GM12878 (cell line): ENCODE results near the gene DNAJC9. TPM values are rescaled to one million over a fixed set of nuclear protein-coding genes. Genes with fewer than 3 reads are reported as not detected.

Experiments
- ATAC-seq: fragments of 200-7000 bp; cut with Tn5 transposase; 3 replicates; pipeline ENCODE4 v1.9.1; 2020; ENCODE audit warnings: mild to moderate bottlenecking, moderate library complexity
- BruUV-seq: library from RNA; stranded (reverse); fragments of 400-500 nt; replicated peaks from 2 replicates; lab custom pipeline; 2021; lab: Mats Ljungman, UMichigan
- CTCF ChIA-PET: fragments of 300-600 bp; sonication (Branson Sonifier 250); formaldehyde crosslinking; extraction: SDS; loops from one replicate; lab custom pipeline; 2021; ENCODE audit warnings: inconsistent platforms; lab: Yijun Ruan, JAX
- POLR2A ChIA-PET: fragments of 350-600 bp; formaldehyde crosslinking; extraction: SDS; loops from one replicate; lab custom pipeline; 2021; ENCODE audit warnings: inconsistent platforms; lab: Charles Lee
- RAD21 ChIA-PET: fragments of 300-600 bp; sonication (Branson Sonifier 250); formaldehyde crosslinking; loops from one replicate; lab custom pipeline; 2023; ENCODE audit warnings: antibody characterized with exemption; ENCODE audit not compliant: unreplicated experiment; lab: Charles Lee
- SMC1A ChIA-PET: fragments of 300-600 bp; sonication (Branson Sonifier 250); formaldehyde crosslinking; loops from one replicate; lab custom pipeline; 2023; ENCODE audit not compliant: unreplicated experiment, uncharacterized antibody; lab: Charles Lee
- DNase-seq: peaks from one replicate; pipeline ENCODE4 v3.0.0-alpha.2; 2011; ENCODE audit warnings: low read depth, low spot score
- FAIRE-seq: peaks from 3 replicates; lab custom pipeline; 2011; peaks lifted over from hg19 to GRCh38; lab: Jason Lieb, UNC
- H2AFZ ChIP-seq: 2 replicates; pipeline ENCODE4 v1.6.0; 2011; ENCODE audit warnings: low read depth, low read length, control low read depth; ENCODE audit not compliant: control insufficient read depth
- H3K27ac ChIP-seq: 2 replicates; pipeline ENCODE4 v1.5.1; 2011; ENCODE audit warnings: control low read depth; ENCODE audit not compliant: control insufficient read depth, insufficient read depth
- H3K27me3 ChIP-seq, 2 experiments: replicated peaks in 1 of 2; 2 replicates each; pipeline versions ENCODE4 v1.6.0 to v1.6.1; 2011; ENCODE audit warnings: low read length in 1 of 2; ENCODE audit not compliant: control insufficient read depth in 2 of 2, insufficient read depth in 2 of 2
- H3K36me3 ChIP-seq, 2 experiments: 2 replicates each; pipeline ENCODE4 v1.5.1; 2011; ENCODE audit warnings: low read length in 1 of 2; ENCODE audit not compliant: control insufficient read depth in 2 of 2, insufficient read depth in 2 of 2
- H3K4me1 ChIP-seq: 2 replicates; pipeline ENCODE4 v1.6.1; 2011; ENCODE audit warnings: mild to moderate bottlenecking, low read length, moderate library complexity, mixed read lengths; ENCODE audit not compliant: control insufficient read depth, insufficient read depth
- H3K4me2 ChIP-seq: 2 replicates; pipeline ENCODE4 v1.6.0; 2011; ENCODE audit warnings: control low read depth; ENCODE audit not compliant: control insufficient read depth, insufficient read depth
- H3K4me3 ChIP-seq: fragments of 200-600 bp; sonication (generic); 2 replicates; pipeline ENCODE4 v1.5.1; 2016
- H3K79me2 ChIP-seq: 2 replicates; pipeline ENCODE4 v1.6.0; 2011; ENCODE audit warnings: low read length; ENCODE audit not compliant: control insufficient read depth, insufficient read depth
- H3K9ac ChIP-seq: 2 replicates; pipeline ENCODE4 v1.8.0; 2011; ENCODE audit warnings: low read length, control low read depth, mixed read lengths; ENCODE audit not compliant: control insufficient read depth, insufficient read depth
- H3K9me3 ChIP-seq: replicated peaks from 3 replicates; pipeline ENCODE4 v1.5.1; 2011; ENCODE audit warnings: mild to moderate bottlenecking, low read length; ENCODE audit not compliant: control insufficient read depth, insufficient read depth
- H4K20me1 ChIP-seq: 2 replicates; pipeline ENCODE4 v1.6.0; 2011; ENCODE audit not compliant: control insufficient read depth, insufficient read depth
- BCL11A ChIP-seq: IDR thresholded peaks from 2 replicates; pipeline ENCODE4 v1.6.1; 2011; ENCODE audit warnings: low read depth, low read length
- ESRRA ChIP-seq: IDR thresholded peaks from 2 replicates; pipeline ENCODE4 v1.6.1; 2012; ENCODE audit warnings: mild to moderate bottlenecking, low read length, improper control_type of control experiment
- HCFC1 ChIP-seq: fragments of 150-350 bp; IDR thresholded peaks from 2 replicates; pipeline ENCODE4 v1.6.1; 2014; ENCODE audit warnings: low read length
- PRDM15 ChIP-seq: fragments of 450-650 bp; formaldehyde crosslinking; IDR thresholded peaks from 2 replicates; pipeline ENCODE4 v1.4.0; 2020; ENCODE audit warnings: mild to moderate bottlenecking, moderate library complexity
- REST ChIP-seq: IDR thresholded peaks from 2 replicates; pipeline ENCODE4 v1.6.1; 2012; ENCODE audit warnings: mild to moderate bottlenecking, low read depth, low read length
- SP1 ChIP-seq: IDR thresholded peaks from one replicate; pipeline ENCODE4 v1.6.1; 2011; ENCODE audit warnings: low read depth, low read length
- SPI1 ChIP-seq: IDR thresholded peaks from 2 replicates; pipeline ENCODE4 v1.6.1; 2011; ENCODE audit warnings: low read depth, mild to moderate bottlenecking, low read length, moderate library complexity, borderline replicate concordance; ENCODE audit not compliant: insufficient read depth
- SREBF2 ChIP-seq: IDR thresholded peaks from 2 replicates; pipeline ENCODE4 v1.6.1; 2012; ENCODE audit warnings: mild to moderate bottlenecking, low read length
- SUZ12 ChIP-seq: fragments of 200-600 bp; sonication (generic); IDR thresholded peaks from one replicate; pipeline ENCODE4 v1.6.1; 2018; ENCODE audit warnings: antibody characterized with exemption, mild to moderate bottlenecking; ENCODE audit not compliant: unreplicated experiment
- TCF7 ChIP-seq: IDR thresholded peaks from 2 replicates; pipeline ENCODE4 v1.6.1; 2014; ENCODE audit warnings: antibody characterized with exemption, borderline replicate concordance
- ZNF622 ChIP-seq: fragments of 450-650 bp; IDR thresholded peaks from 2 replicates; pipeline ENCODE4 v1.6.1; 2017; ENCODE audit warnings: mild to moderate bottlenecking, inconsistent platforms
- WGBS: methylation state at CpG from one replicate; pipeline ENCODE4 v1.1.6; 2016; ENCODE audit warnings: low lambda C conversion rate; ENCODE audit not compliant: insufficient replicate concordance, insufficient coverage; ENCODE audit errors: missing lambda C conversion rate; 5-methylcytosine and 5-hydroxymethylcytosine counted together
- in situ Hi-C: fragments of 300-500 bp; cut with MboI; formaldehyde crosslinking; loops from 9 replicates; pipeline ENCODE4 v1.14.3; 2018; ENCODE audit warnings: mixed read lengths
- intact Hi-C: fragments of 100-400 bp; cut with micrococcal nuclease; formaldehyde crosslinking; loops from one replicate; pipeline ENCODE4 v1.14.2; 2022; ENCODE audit not compliant: unreplicated experiment
- polyA plus RNA-seq, 11 experiments: library from polyadenylated mRNA; depleted of rRNA in 4 of 11; unstranded in 6 of 11; stranded (reverse) in 5 of 11; fragments of >200 nt; fragmentation: Nextera tagmentation in 4 of 11; fragmentation: Illumina TruSeq in 1 of 11; extraction: Ambion mirVana in 4 of 11; extraction: Trizol in 1 of 11; gene quantifications; 1 replicate in 1 of 11; 2 replicates in 10 of 11; pipeline versions ENCODE4 v1.2.1 to v1.2.3, GENCODE V29; 2011 to 2016; ENCODE audit warnings: inconsistent platforms in 2 of 11, missing spikeins in 2 of 11, low read depth in 1 of 11
- total RNA-seq, 4 experiments: library from RNA; depleted of rRNA in 3 of 4; stranded (reverse); fragments of >200 nt in 3 of 4; fragmentation: Illumina TruSeq in 1 of 4; extraction: Trizol in 1 of 4; gene quantifications; 2 replicates each; pipeline versions ENCODE4 v1.2.1 to v1.2.3, GENCODE V29; 2013 to 2021
- TF ChIP-seq, protein P1 (sequence below): fragments of 450-650 bp; IDR thresholded peaks from 2 replicates; pipeline ENCODE4 v1.6.1; 2017; ENCODE audit warnings: mild to moderate bottlenecking, low read depth, inconsistent platforms; ENCODE audit not compliant: poor library complexity, severe bottlenecking

DNAJC9 gene
- total and polyA plus RNA-seq, 10 of the 15 experiments (the other 5 are each of a cell fraction or from before 2014, with no cell fraction given) = 15.0 to 72.9 (median 41.8) TPM

DNA sequence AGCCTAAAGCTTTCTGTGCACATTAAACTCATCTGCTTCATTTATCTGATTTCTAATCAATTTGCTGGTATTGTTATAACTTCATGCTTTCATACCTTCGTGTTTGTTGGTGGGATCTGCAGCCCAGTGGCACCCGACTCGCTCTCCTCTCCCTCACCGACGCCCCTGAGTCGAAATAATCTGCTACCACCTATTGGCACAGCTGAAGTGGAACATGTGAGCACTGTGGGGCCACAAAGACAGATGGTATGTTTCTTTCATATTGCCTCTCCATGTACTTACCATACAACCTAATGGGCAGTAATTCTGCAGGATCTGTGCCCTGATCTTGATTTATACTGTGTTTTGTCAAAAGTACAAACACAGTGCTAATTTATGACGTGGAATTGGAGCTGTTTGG is 12.4 kb downstream of the DNAJC9 start (continued):
- no peak for TF ChIP-seq ESRRA

DNA sequence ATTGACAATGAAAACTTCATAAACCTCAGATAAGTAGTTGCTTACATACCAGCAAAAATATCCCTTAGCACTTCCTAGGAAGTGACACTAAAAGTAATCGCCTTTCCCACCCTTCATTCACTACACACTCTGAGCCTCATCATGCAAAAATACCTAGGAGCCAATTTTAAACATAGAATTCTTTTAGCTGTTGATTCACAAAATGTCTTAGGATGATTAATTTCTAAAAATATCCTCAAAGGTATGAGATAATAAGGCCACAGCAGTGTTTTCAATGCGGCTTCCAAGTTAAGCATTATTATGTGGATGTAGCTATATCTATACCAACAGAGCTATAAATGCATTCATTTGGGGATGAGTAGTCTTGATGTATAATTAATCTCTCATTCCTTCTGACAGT is 13.2 kb downstream of the DNAJC9 start:
- FAIRE-seq (no peak), ATAC-seq (no peak), DNase-seq (no peak)
- ChIA-PET POLR2A (interaction anchor here (1.6 to 1.9 kb wide), 2 partner anchors 11 to 13 kb away, joined by 5 to 6 read pairs; partner anchors contain the start of gene DNAJC9), CTCF (interaction anchor here (0.6 to 1.0 kb wide), 3 partner anchors 10 to 1871 kb away, joined by 3 read pairs; no protein-coding TSS in a partner anchor), SMC1A (interaction anchor here (0.7 to 2.2 kb wide), 2 partner anchors 11 to 16 kb away, joined by 3 to 4 read pairs; no protein-coding TSS in a partner anchor), RAD21 (no interaction called here)
- Histone ChIP-seq H3K79me2 (no peaks in the 10 kb centered on the region), H4K20me1 (no peaks in the 10 kb centered on the region), H3K9ac (no peak overlapping the region), H3K27me3 (no peaks in the 10 kb centered on the region), H2AFZ (no peak overlapping the region), H3K4me2 (no peak overlapping the region), H3K9me3 (no peaks in the 10 kb centered on the region), H3K36me3 (peaks cover 2 to 27% of the 10 kb centered on the region in 2 experiments), H3K4me1 (no peaks in the 10 kb centered on the region), H3K4me3 (no peak overlapping the region), H3K27ac (no peak overlapping the region)
- in situ Hi-C loops = no loop called here
- WGBS = 94% methylated on average over 2 of the region's 2 CpGs
- intact Hi-C loops = no loop called here
- no TSS peak for BruUV-seq
- TF ChIP-seq BCL11A (no peak), SPI1 (no peak), SUZ12 (no peak), HCFC1 (no peak), ZNF622 (no peak), REST (no peak), SREBF2 (no peak), SP1 (no peak), TCF7 (no peak), PRDM15 (no peak)
- TF ChIP-seq, protein P1, sequence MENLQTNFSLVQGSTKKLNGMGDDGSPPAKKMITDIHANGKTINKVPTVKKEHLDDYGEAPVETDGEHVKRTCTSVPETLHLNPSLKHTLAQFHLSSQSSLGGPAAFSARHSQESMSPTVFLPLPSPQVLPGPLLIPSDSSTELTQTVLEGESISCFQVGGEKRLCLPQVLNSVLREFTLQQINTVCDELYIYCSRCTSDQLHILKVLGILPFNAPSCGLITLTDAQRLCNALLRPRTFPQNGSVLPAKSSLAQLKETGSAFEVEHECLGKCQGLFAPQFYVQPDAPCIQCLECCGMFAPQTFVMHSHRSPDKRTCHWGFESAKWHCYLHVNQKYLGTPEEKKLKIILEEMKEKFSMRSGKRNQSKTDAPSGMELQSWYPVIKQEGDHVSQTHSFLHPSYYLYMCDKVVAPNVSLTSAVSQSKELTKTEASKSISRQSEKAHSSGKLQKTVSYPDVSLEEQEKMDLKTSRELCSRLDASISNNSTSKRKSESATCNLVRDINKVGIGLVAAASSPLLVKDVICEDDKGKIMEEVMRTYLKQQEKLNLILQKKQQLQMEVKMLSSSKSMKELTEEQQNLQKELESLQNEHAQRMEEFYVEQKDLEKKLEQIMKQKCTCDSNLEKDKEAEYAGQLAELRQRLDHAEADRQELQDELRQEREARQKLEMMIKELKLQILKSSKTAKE = no peak
